GM18519 (cell line): ENCODE measurements around the gene KIAA0753.
"Not testable (repeated sequence)": the region's sequence is repeated elsewhere in the genome, so short reads cannot be mapped to it uniquely, and the experiment has no call there.

Source experiments
- ATAC-seq: cut with Tn5 transposase; IDR thresholded peaks from one replicate; pipeline ENCODE4 v1.9.1; 2021; ENCODE audit warnings: mild to moderate bottlenecking, moderate library complexity; ENCODE audit not compliant: unreplicated experiment, low FRiP score

Gene KIAA0753

GRCh38 chr17:6573982-6574686 lies 66.4 kb downstream of the KIAA0753 start:
- ATAC-seq = no peak

DNA sequence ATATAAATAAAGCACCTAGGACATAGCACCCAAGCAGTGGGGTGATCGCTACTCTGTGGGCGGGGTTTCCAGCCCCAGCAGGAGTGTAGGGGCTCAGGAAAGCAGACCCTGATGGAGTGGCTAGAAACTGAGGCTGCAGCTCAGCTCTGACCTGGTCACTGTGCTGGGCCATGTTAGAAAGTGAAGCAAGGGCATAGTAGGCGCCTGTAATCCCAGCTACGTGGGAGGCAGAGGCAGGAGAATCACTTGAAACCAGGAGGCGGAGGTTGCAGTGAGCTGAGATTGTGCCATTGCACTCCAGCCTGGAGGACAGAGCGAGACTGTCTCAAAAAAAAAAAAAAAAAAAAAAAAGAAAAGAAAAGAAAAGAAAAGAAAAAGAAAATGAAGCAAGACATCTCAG lies 67.0 kb downstream of the KIAA0753 start:
- not testable (repeated sequence) for ATAC-seq

- no peak for ATAC-seq
Measured at GRCh38 chr17:6572972-6573370, 67.5 kb downstream of the KIAA0753 start.

GRCh38 chr17:6571452-6571781 lies 69.1 kb downstream of the KIAA0753 start:
- ATAC-seq = no peak

DNA sequence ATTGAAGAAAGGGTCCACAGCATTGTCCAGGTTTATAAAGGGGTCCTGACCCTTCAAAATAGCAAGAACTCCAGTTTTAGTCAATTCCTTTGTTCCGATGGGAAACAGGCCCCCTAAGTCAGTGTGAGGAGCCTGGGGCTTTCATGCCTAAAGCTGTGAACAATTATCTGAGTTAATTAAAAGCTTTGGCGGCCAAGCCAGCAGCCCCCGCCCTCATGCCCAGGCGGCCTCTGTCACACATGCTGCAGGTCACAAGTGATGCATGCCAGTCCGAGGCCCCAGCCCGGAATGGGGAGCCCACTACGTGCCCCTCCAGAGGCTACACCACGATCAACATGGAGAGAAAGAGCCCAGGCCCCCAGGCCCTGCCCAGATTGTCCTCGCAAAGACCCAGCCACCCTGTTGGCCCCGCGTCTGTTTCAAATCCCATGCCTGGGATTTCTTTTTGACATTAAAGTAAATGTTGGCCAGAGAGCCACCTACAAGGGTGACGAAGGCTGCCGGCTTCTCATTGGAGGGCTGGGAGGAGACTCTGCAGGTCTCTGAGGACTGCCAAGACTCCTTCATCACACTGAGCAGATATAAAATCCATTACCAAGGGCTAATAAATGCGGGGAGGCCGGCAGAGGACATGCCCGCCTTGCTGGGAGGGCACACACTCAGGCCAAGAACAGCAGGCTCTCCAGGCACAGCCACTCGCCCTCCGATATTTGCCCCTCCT lies 69.6 kb downstream of the KIAA0753 start:
- no peak for ATAC-seq

DNA sequence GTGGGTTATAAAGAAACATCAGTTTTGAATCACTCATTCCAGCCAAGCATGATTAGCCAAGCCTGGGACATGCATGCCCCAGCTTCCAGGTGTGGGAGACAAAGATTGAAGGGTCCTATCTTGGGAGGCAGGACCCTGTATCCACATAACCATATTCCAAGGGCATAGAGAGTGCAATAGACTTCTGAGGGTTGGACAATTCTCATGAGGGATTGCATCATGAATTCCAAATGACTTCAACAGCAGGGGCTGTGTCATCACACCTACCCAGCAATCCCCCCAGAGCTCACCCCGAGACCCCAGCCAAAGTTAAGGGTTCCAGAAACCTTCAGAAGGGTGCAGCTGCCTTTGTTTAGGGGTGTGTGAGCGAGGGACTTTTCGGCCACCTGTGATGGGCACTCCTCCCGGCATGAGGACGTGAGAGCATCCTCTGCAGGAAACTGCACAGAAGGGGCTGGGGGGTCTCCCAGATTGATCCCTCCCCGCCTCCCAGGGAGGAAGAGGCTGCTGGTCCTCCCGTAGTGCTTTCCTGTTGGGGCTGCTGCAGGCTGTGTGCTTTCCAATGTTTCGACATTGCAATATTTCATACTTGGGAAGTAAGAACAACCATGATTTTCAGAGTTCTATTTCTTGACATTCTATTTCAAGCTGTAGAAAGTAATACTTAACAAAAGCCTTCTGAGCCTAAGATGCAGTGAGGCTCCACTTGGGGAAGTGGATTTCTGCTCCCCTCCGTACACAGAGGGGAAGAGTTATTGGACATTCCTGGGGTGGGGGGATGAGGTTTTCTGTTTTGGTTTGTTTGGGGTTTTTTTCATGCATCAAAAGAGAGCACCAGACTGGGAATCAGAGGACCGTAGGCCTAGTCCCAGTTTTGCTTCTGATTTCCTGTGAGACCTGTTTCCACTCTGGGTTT lies 70.9 kb downstream of the KIAA0753 start:
- no peak for ATAC-seq

GRCh38 chr17:6568184-6568758 lies 72.2 kb downstream of the KIAA0753 start:
- no peak for ATAC-seq

- ATAC-seq = no peak
Measured at GRCh38 chr17:6567528-6568183, 72.9 kb downstream of the KIAA0753 start.

- no peak for ATAC-seq
Measured at GRCh38 chr17:6561446-6561845, 79.1 kb downstream of the KIAA0753 start.

DNA sequence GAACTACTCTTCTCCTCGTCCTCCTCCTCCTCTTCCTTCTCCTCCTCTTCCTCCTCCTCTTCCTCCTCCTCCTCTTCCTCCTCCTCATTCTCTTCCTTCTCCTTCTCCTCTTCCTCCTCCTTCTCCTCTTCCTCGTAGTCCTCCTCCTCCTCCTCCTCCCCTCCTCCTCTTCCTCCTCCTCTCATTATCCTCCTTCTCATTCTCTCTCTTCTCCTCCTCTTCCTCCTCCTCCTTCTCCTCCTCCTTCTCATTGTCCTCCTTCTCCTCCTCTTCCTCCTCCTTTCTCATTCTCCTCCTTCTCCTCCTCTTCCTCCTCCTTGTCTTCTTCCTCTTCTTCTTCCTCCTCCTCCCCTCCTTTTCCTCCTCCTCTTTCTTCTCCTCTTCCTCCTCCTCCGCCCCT lies 80.0 kb downstream of the KIAA0753 start:
- ATAC-seq = no peak

DNA sequence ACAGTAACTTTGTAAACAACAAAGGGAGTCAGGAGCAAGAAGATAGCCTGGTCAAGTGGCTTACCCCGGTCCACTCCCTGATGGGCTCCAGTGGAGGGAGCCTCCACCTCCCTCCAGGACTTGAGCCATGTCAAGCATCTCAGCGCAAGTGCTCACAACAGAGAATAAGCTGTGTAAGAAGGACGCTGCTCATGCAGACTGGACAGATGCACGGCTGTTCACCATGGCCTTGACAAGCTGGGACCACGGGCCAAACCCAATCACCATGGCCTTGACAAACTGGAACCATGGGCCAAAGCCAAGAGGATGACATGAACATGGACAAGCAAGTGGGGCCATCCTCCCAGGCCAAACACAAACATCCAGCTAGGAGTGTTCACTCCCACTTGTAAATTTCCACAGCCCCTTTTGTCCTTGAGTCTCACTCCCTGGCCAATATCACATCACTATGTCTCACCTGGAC lies 80.7 kb downstream of the KIAA0753 start:
- no peak for ATAC-seq

GRCh38 chr17:6558932-6559752 lies 81.4 kb downstream of the KIAA0753 start:
- no peak for ATAC-seq

GRCh38 chr17:6558276-6558675 lies 82.2 kb downstream of the KIAA0753 start:
- ATAC-seq = no peak

- no peak for ATAC-seq
Measured at GRCh38 chr17:6557040-6557438, 83.5 kb downstream of the KIAA0753 start.

- no peak for ATAC-seq
Measured at GRCh38 chr17:6556121-6557039, 84.1 kb downstream of the KIAA0753 start, which contains the start of gene PITPNM3. TSS of gene PITPNM3 (minus strand) at chr17:6556555. CDS start at chr17:6556406, 149 bp downstream.

GRCh38 chr17:6555331-6556120 lies 85.0 kb downstream of the KIAA0753 start:
- no peak for ATAC-seq

GRCh38 chr17:6554871-6555330 lies 85.6 kb downstream of the KIAA0753 start:
- no peak for ATAC-seq
